Esophagus (tissue), 2 donors: Measurements from ENCODE around the gene NECTIN1. TPM values are rescaled to one million over a fixed set of nuclear protein-coding genes. Genes with fewer than 3 reads are reported as not detected.

ENCODE experiments used
- H3K27ac ChIP-seq, 2 donors: one replicate each; pipeline ENCODE4 v1.5.1; 2013; ENCODE audit warnings: low read depth in 2 of 2, mild to moderate bottlenecking in 2 of 2, inconsistent platforms in 1 of 2, low read length in 1 of 2, moderate library complexity in 1 of 2
- H3K27me3 ChIP-seq, 2 donors: one replicate each; pipeline ENCODE4 v1.6.1; 2013; ENCODE audit warnings: low read length in 2 of 2, control low read depth in 1 of 2, mild to moderate bottlenecking in 1 of 2; ENCODE audit not compliant: insufficient read depth in 2 of 2, control insufficient read depth in 1 of 2
- H3K36me3 ChIP-seq, 2 donors: one replicate each; pipeline ENCODE4 v1.6.1; 2013; ENCODE audit warnings: low read length in 1 of 2; ENCODE audit not compliant: control insufficient read depth in 2 of 2, insufficient read depth in 2 of 2
- H3K4me1 ChIP-seq, 2 donors: one replicate each; pipeline ENCODE4 v1.6.1; 2013; ENCODE audit warnings: low read length in 1 of 2; ENCODE audit not compliant: control insufficient read depth in 2 of 2, insufficient read depth in 2 of 2
- H3K4me3 ChIP-seq, 2 donors: one replicate each; pipeline ENCODE4 v1.5.1; 2013; ENCODE audit warnings: low read length in 2 of 2, mild to moderate bottlenecking in 2 of 2, low read depth in 1 of 2, moderate library complexity in 1 of 2
- H3K9me3 ChIP-seq, 2 donors: one replicate each; pipeline ENCODE4 v1.6.1; 2013; ENCODE audit warnings: mild to moderate bottlenecking in 2 of 2, low read depth in 1 of 2, low read length in 1 of 2, moderate library complexity in 1 of 2; ENCODE audit not compliant: control insufficient read depth in 2 of 2, insufficient read depth in 1 of 2
- WGBS, 2 donors: extraction: QIAGEN DNeasy Blood & Tissue Kit; methylation state at CpG; one replicate each; pipeline ENCODE4 v1.1.7; 2013; 5-methylcytosine and 5-hydroxymethylcytosine counted together
- polyA plus RNA-seq, 2 donors: library from polyadenylated mRNA; stranded (reverse); fragments of 200-250 nt; gene quantifications; one replicate each; pipeline ENCODE4 v1.2.3, GENCODE V29; 2013
- donor health status: healthy with polysubstance abuse.
- donor health status: Bipolar disorder and iron deficiency.

NECTIN1 gene
- polyA plus RNA-seq, 2 donors = 79.6 to 89.9 TPM

GRCh38 chr11:119661226-119661625 is 67.8 kb downstream of the NECTIN1 start:
- no peaks in the 10 kb centered on the region for H3K27me3 ChIP-seq
- no peak overlapping the region for H3K4me3 ChIP-seq
- no peaks in the 10 kb centered on the region for H3K9me3 ChIP-seq
- H3K36me3 ChIP-seq = peaks cover 0 to 36% of the 10 kb centered on the region in 2 donors
- WGBS, 2 donors = 60 to 77% methylated on average over 4 of the region's 4 CpGs
- no peaks in the 10 kb centered on the region for H3K4me1 ChIP-seq
- no peak overlapping the region for H3K27ac ChIP-seq

- no peak overlapping the region for H3K27ac ChIP-seq
- H3K36me3 ChIP-seq = peaks cover 0 to 30% of the 10 kb centered on the region in 2 donors
- H3K4me1 ChIP-seq = no peaks in the 10 kb centered on the region
- H3K27me3 ChIP-seq = no peaks in the 10 kb centered on the region
- 71 to 73% methylated on average over 16 to 17 of the region's 17 CpGs for WGBS, 2 donors
- no peak overlapping the region for H3K4me3 ChIP-seq
- no peaks in the 10 kb centered on the region for H3K9me3 ChIP-seq
Observed at GRCh38 chr11:119659971-119660723, 68.9 kb downstream of the NECTIN1 start.

GRCh38 chr11:119652907-119653659 is 75.9 kb downstream of the NECTIN1 start:
- H3K4me3 ChIP-seq = no peak overlapping the region
- H3K9me3 ChIP-seq = no peaks in the 10 kb centered on the region
- no peak overlapping the region for H3K27ac ChIP-seq
- H3K4me1 ChIP-seq = peaks cover 0 to 3% of the 10 kb centered on the region in 2 donors
- no peaks in the 10 kb centered on the region for H3K27me3 ChIP-seq
- no peaks in the 10 kb centered on the region for H3K36me3 ChIP-seq
- WGBS, 2 donors = 85 to 87% methylated on average over 22 of the region's 22 CpGs

- Histone ChIP-seq H3K4me3 (no peak overlapping the region), H3K9me3 (no peaks in the 10 kb centered on the region), H3K27ac (no peak overlapping the region), H3K27me3 (no peaks in the 10 kb centered on the region), H3K4me1 (peaks cover 0 to 3% of the 10 kb centered on the region in 2 donors), H3K36me3 (no peaks in the 10 kb centered on the region)
- WGBS, 2 donors = 61 to 64% methylated on average over 12 of the region's 12 CpGs
Observed at GRCh38 chr11:119651802-119652584, 77.0 kb downstream of the NECTIN1 start.

GRCh38 chr11:119650251-119650650 is 78.7 kb downstream of the NECTIN1 start:
- 74 to 77% methylated on average over 6 of the region's 6 CpGs for WGBS, 2 donors
- H3K4me3 ChIP-seq = no peak overlapping the region

GRCh38 chr11:119647254-119647653 is 81.7 kb downstream of the NECTIN1 start:
- H3K4me1 ChIP-seq = peaks cover 0 to 3% of the 10 kb centered on the region in 2 donors
- WGBS, 2 donors = 69 to 88% methylated on average over 3 of the region's 3 CpGs
- H3K4me3 ChIP-seq = no peak overlapping the region
- H3K36me3 ChIP-seq = no peaks in the 10 kb centered on the region
- no peaks in the 10 kb centered on the region for H3K9me3 ChIP-seq
- no peak overlapping the region for H3K27ac ChIP-seq
- no peaks in the 10 kb centered on the region for H3K27me3 ChIP-seq

More at GRCh38 chr11:119650251-119650650, 78.7 kb downstream of the NECTIN1 start:
- Histone ChIP-seq H3K9me3 (no peaks in the 10 kb centered on the region), H3K27ac (no peak overlapping the region), H3K4me1 (peaks cover 0 to 3% of the 10 kb centered on the region in 2 donors), H3K27me3 (no peaks in the 10 kb centered on the region), H3K36me3 (no peaks in the 10 kb centered on the region)

GRCh38 chr11:119645018-119645417 is 84.0 kb downstream of the NECTIN1 start:
- Histone ChIP-seq H3K27ac (no peak overlapping the region), H3K4me1 (no peaks in the 10 kb centered on the region), H3K36me3 (no peaks in the 10 kb centered on the region), H3K27me3 (no peaks in the 10 kb centered on the region), H3K9me3 (no peaks in the 10 kb centered on the region), H3K4me3 (no peak overlapping the region)
- WGBS, 2 donors = 88 to 89% methylated on average over 5 of the region's 5 CpGs

GRCh38 chr11:119644502-119644901 is 84.5 kb downstream of the NECTIN1 start:
- no peak overlapping the region for H3K4me3 ChIP-seq
- no peaks in the 10 kb centered on the region for H3K36me3 ChIP-seq
- no peaks in the 10 kb centered on the region for H3K9me3 ChIP-seq
- H3K27ac ChIP-seq = no peak overlapping the region
- 73 to 88% methylated on average over 7 of the region's 7 CpGs for WGBS, 2 donors
- no peaks in the 10 kb centered on the region for H3K27me3 ChIP-seq
- H3K4me1 ChIP-seq = no peaks in the 10 kb centered on the region

GRCh38 chr11:119643876-119644225 is 85.1 kb downstream of the NECTIN1 start:
- WGBS, 2 donors = 91 to 94% methylated on average over 5 of the region's 5 CpGs
- no peak overlapping the region for H3K27ac ChIP-seq
- no peak overlapping the region for H3K4me3 ChIP-seq
- H3K36me3 ChIP-seq = no peaks in the 10 kb centered on the region
- no peaks in the 10 kb centered on the region for H3K27me3 ChIP-seq
- H3K4me1 ChIP-seq = no peaks in the 10 kb centered on the region
- H3K9me3 ChIP-seq = no peaks in the 10 kb centered on the region
